SK-N-SH (cell line): ENCODE measurements around the gene CCR3.

ENCODE experiments used
- CTCF ChIP-seq: fragments of 200-600 bp; sonication (generic); IDR thresholded peaks from 2 replicates; pipeline ENCODE4 v1.6.1; 2017; ENCODE audit warnings: antibody characterized with exemption, mild to moderate bottlenecking, moderate library complexity
- GABPA ChIP-seq: IDR thresholded peaks from 2 replicates; pipeline ENCODE4 v1.4.0; 2012; ENCODE audit warnings: low read depth, mild to moderate bottlenecking
- SMC3 ChIP-seq: IDR thresholded peaks from 2 replicates; pipeline ENCODE4 v1.6.1; 2012; ENCODE audit warnings: low read depth, low read length, improper control_type of control experiment

DNA sequence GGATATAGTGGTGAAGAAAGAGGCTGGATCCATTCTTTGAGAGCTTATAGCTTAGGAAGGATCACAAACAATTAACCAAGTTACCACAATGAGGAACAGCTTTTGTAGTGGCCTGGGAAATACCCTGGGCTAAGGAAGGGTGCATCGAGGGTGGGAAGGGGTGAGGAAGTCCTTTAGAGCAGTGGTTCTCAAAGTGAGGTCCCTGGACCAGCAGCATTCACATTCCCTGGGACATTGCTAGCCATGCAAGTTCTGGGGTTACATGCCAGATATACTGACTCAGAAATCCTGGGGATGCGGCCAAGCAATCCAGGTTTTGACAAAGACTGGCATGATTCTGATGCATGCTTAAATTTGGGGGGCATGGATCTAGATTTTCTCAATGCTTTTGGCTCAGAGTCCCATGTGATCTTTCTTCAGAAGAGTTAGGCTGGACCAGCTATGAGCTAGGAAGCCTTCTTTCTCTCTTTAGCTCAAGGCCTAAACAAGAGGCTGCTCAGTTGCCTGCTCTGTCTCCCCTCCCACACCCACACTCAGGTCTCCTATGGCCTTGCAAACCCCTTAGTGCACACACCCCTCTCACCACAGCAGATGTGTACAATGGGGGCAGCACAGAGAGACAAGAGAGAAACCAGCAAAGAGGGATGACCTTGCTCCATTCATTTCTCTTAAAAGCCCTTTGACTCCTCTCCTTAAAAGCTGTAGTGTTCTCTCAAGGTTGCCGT, 32.4 kb upstream of the CCR3 start:
- no peak for TF ChIP-seq CTCF
- TF ChIP-seq GABPA = no peak
- no peak for TF ChIP-seq SMC3
